Measurements from ENCODE around the gene ARFGAP1. TPM values are rescaled to one million over a fixed set of nuclear protein-coding genes. Genes with fewer than 3 reads are reported as not detected.

Gene ARFGAP1
- total and polyA plus RNA-seq, 5 donors from 2014 or later, result 17.9 to 123 (median 21.0) TPM

DNA sequence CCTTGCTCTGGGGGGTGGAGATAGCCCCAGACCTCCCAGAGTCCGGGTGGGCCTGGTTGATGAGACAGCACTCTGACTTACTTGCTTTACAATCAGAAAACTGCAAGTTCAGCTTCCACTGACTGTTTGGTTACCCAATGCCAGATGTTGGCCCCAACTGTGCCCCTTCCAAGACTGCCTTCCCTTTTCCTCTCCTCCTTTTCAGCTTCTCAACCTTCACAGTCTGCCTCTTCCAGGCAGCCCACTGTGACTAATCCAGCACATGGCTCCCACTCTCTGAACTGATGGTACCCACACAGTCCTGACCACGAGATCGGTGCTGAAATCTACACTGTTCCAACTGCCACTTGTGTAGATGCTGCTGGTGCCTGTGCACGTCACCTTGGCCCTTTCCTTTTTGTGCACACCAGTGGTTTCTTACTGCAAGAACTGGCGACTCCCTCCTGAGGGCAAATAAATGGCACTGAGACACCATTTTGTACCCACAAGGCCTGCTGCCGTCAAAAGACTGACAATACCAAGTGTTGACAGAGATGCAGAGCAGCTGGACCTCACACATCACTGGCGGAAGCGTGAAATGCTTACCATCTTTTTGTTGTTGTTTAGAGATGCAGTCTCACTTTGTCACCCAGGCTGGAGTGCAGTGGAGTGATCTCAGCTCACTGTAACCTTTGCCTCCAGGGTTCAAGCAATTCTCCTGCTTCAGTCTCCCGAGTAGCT, 1.8 kb upstream of the ARFGAP1 start:
- Histone ChIP-seq H3K4me3 (ENCODE audit: low read depth, low read length) (no peak overlapping the region), H3K27ac (ENCODE audit: insufficient read depth, low read length, poor library complexity, severe bottlenecking) (no peak overlapping the region), H3K27me3 (ENCODE audit: control insufficient read depth, insufficient read depth, low read length) (no peaks in the 10 kb centered on the region), H3K36me3 (ENCODE audit: control insufficient read depth, insufficient read depth, low read length) (no peaks in the 10 kb centered on the region), H3K9me3 (ENCODE audit: control insufficient read depth in 2 of 2, low read length in 2 of 2) (no peaks in the 10 kb centered on the region), H3K4me1 (ENCODE audit: control insufficient read depth, insufficient read depth, low read length, poor library complexity, severe bottlenecking) (peaks cover 21% of the 10 kb centered on the region)
- peaks cover 0 to 29% (median 26%) of the 10 kb centered on the region in 4 donors for H3K4me1 Mint-ChIP-seq
- H3K4me3 Mint-ChIP-seq, result peak overlapping the region in 3 of 4 donors; percentile 85 to 90 (median 86)
- H3K36me3 Mint-ChIP-seq, result no peaks in the 10 kb centered on the region
- no peaks in the 10 kb centered on the region for H3K9me3 Mint-ChIP-seq
- no peak for ATAC-seq (ENCODE audit: low read depth in 2 of 2)
- DNase-seq, result no peak
- H3K27ac Mint-ChIP-seq, result peak overlapping the region in 1 of 3 donors; percentile 31
- H3K27me3 Mint-ChIP-seq, result no peaks in the 10 kb centered on the region

DNA sequence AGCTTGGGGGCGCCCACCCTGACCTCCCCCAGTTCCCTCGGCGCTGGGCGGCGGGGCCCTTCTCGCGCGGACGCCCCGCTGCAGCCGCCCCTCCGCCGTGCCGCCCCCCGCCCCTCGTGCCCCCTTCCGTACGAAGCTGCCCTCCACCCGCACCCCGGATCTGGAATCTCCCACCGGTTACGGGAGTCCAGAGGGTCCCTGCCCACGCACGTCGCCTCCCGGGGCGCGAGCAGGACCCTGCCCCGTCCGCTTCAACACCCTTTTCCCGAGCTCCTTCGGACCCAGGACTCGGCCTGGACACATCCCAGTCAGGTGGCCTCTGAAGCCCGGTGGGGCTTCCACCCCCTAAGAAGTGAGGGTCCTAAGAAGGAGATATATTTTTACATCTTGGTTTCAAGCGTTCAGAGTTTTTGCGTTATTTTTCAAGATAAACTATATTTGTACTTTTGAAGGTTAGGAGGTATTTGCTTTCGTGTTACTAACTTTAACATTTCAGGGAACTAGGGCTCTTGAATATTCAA, 506 bp downstream of the ARFGAP1 start:
- ATAC-seq (ENCODE audit: low read depth in 2 of 2) (no peak), DNase-seq (no peak)
- H3K4me3 ChIP-seq (ENCODE audit: low read depth, low read length), result peak overlapping the region; percentile 84
- no peaks in the 10 kb centered on the region for H3K27me3 ChIP-seq (ENCODE audit: control insufficient read depth, insufficient read depth, low read length)
- H3K36me3 ChIP-seq (ENCODE audit: control insufficient read depth, insufficient read depth, low read length), result peaks cover 20% of the 10 kb centered on the region
- Mint-ChIP-seq H3K4me3 (peak overlapping the region; percentile 86 to 98 (median 91)), H3K4me1 (peaks cover 0 to 29% (median 26%) of the 10 kb centered on the region in 4 donors), H3K27ac (peak overlapping the region; percentile 74 to 94 (median 90)), H3K9me3 (no peaks in the 10 kb centered on the region), H3K27me3 (no peaks in the 10 kb centered on the region), H3K36me3 (no peaks in the 10 kb centered on the region)
- H3K4me1 ChIP-seq (ENCODE audit: control insufficient read depth, insufficient read depth, low read length, poor library complexity, severe bottlenecking), result peaks cover 21% of the 10 kb centered on the region
- no peaks in the 10 kb centered on the region for H3K9me3 ChIP-seq (ENCODE audit: control insufficient read depth in 2 of 2, low read length in 2 of 2)
- peak overlapping the region; percentile 51 for H3K27ac ChIP-seq (ENCODE audit: insufficient read depth, low read length, poor library complexity, severe bottlenecking)

DNA sequence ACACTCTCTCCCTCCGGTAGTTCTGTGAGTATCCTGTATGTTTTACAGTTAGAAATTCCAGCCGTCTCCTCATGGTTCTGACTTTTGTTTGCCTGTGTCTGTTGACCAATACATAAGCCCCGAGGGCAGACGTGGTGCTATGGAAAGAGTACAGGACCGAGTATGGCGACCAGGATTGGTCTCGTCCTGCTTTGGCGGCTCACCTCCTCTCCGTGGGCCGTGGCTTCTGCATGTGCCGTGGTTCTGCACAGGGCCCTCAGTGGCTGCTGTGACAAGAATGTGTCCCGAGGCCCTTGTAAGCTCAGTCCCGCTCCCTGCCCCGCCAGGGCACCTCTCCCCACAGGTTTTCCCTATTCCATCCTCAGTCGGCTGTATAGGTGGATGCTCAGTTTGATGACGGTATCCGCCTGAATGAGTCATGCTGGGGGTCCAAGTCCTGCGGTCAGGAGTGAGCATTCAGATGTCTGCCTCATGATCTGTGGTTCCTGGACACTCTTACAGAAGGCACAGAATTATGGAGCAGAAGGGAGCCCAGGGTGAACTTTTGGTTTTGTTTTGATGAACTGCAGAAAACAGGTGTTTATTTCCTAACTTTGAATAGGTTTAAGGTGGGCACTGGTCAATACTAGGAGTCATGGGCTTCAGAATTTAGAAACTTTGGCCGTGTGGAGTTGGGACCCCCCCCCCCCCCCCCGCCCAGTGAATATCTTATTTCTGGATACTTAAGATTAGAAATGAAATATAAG, 1.2 kb downstream of the ARFGAP1 start:
- Mint-ChIP-seq H3K36me3 (no peaks in the 10 kb centered on the region), H3K4me1 (peaks cover 0 to 29% (median 26%) of the 10 kb centered on the region in 4 donors), H3K9me3 (no peaks in the 10 kb centered on the region), H3K4me3 (peak overlapping the region; percentile 86 to 98 (median 91)), H3K27me3 (no peaks in the 10 kb centered on the region), H3K27ac (peak overlapping the region; percentile 79 to 94 (median 90))
- ATAC-seq (ENCODE audit: low read depth in 2 of 2) (no peak), DNase-seq (no peak)
- H3K27me3 ChIP-seq (ENCODE audit: control insufficient read depth, insufficient read depth, low read length), result no peaks in the 10 kb centered on the region
- peak overlapping the region; percentile 37 for H3K27ac ChIP-seq (ENCODE audit: insufficient read depth, low read length, poor library complexity, severe bottlenecking)
- H3K4me1 ChIP-seq (ENCODE audit: control insufficient read depth, insufficient read depth, low read length, poor library complexity, severe bottlenecking), result peaks cover 21% of the 10 kb centered on the region
- no peaks in the 10 kb centered on the region for H3K9me3 ChIP-seq (ENCODE audit: control insufficient read depth in 2 of 2, low read length in 2 of 2)
- peak overlapping the region; percentile 84 for H3K4me3 ChIP-seq (ENCODE audit: low read depth, low read length)
- H3K36me3 ChIP-seq (ENCODE audit: control insufficient read depth, insufficient read depth, low read length), result peaks cover 27% of the 10 kb centered on the region

DNA sequence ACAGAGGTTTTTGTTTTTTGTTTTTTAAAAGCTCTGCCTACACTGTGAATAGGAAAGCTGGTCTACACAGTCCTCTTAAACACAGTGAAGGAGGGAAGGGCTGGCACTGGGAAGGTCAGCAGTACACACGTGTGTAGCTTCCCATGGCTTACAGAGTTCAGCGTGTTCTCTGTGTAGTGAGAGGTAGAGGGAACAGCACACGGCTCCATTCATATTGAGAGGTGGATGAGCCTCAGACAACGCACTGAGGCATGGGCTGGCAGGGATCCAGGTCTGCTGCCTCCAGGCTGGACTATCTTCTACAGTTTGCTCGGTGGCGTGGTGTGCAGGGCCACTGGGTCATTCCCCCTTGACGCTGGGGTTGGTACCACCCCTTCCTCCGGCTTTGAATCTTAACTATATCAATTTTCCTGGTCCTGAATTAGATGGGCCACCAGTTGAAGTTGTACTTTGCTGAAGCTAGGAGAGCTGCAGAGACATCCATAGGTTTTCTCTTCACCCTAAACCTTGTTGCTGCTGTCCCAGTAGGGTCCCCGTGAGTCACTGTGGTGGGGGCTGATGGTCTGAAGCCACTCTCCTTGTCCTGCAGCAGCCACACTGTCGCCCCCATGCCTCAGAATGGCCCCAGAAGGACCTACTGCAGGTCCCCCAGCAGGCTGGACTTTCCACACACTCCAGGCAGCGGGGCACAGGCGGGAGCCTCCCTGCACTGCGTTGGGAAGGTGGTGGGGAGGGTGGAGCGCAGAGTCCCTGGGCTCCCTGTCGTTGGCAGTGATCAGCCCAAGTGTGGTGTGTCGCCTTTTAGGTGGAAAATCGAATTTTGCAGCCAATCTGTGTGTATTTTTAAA, 2.0 kb downstream of the ARFGAP1 start:
- no peaks in the 10 kb centered on the region for H3K27me3 ChIP-seq (ENCODE audit: control insufficient read depth, insufficient read depth, low read length)
- peak overlapping the region; percentile 66 to 86 (median 80) for H3K4me3 Mint-ChIP-seq
- no peaks in the 10 kb centered on the region for H3K36me3 Mint-ChIP-seq
- H3K27me3 Mint-ChIP-seq, result no peaks in the 10 kb centered on the region
- peaks cover 34% of the 10 kb centered on the region for H3K36me3 ChIP-seq (ENCODE audit: control insufficient read depth, insufficient read depth, low read length)
- peaks cover 21% of the 10 kb centered on the region for H3K4me1 ChIP-seq (ENCODE audit: control insufficient read depth, insufficient read depth, low read length, poor library complexity, severe bottlenecking)
- no peak overlapping the region for H3K27ac ChIP-seq (ENCODE audit: insufficient read depth, low read length, poor library complexity, severe bottlenecking)
- no peak overlapping the region for H3K27ac Mint-ChIP-seq
- ATAC-seq (ENCODE audit: low read depth in 2 of 2) (no peak), DNase-seq (no peak)
- H3K4me1 Mint-ChIP-seq, result peaks cover 0 to 29% (median 26%) of the 10 kb centered on the region in 4 donors
- H3K9me3 ChIP-seq (ENCODE audit: control insufficient read depth in 2 of 2, low read length in 2 of 2), result no peaks in the 10 kb centered on the region
- no peaks in the 10 kb centered on the region for H3K9me3 Mint-ChIP-seq
- H3K4me3 ChIP-seq (ENCODE audit: low read depth, low read length), result no peak overlapping the region

DNA sequence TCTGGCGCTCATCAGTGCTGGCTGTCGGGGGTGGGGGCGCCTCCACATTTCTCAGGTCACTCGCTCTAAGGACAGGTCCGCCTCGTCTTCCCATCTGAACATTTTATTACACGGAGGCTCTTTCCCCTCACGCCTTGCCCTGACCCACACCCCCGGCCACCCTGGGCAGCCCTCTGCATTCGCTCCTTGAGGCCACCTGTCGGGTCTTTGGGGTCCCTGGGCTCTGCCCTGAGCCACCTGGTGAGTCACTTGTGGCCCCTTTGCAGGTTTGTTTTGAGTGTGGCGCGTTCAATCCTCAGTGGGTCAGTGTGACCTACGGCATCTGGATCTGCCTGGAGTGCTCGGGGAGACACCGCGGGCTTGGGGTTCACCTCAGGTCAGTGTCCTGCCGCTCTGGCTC, 3.2 kb downstream of the ARFGAP1 start:
- Mint-ChIP-seq H3K4me1 (peaks cover 0 to 29% (median 25%) of the 10 kb centered on the region in 4 donors), H3K4me3 (peak overlapping the region in 2 of 4 donors; percentile 61 to 82), H3K27me3 (no peaks in the 10 kb centered on the region), H3K27ac (no peak overlapping the region), H3K9me3 (no peaks in the 10 kb centered on the region), H3K36me3 (peaks cover 4% of the 10 kb centered on the region)
- DNase-seq, result no peak
- H3K9me3 ChIP-seq (ENCODE audit: control insufficient read depth in 2 of 2, low read length in 2 of 2), result no peaks in the 10 kb centered on the region
- peaks cover 21% of the 10 kb centered on the region for H3K4me1 ChIP-seq (ENCODE audit: control insufficient read depth, insufficient read depth, low read length, poor library complexity, severe bottlenecking)
- no peak overlapping the region for H3K4me3 ChIP-seq (ENCODE audit: low read depth, low read length)
- H3K27ac ChIP-seq (ENCODE audit: insufficient read depth, low read length, poor library complexity, severe bottlenecking), result no peak overlapping the region
- ATAC-seq (ENCODE audit: low read depth in 2 of 2), result no peak
- peaks cover 39% of the 10 kb centered on the region for H3K36me3 ChIP-seq (ENCODE audit: control insufficient read depth, insufficient read depth, low read length)
- H3K27me3 ChIP-seq (ENCODE audit: control insufficient read depth, insufficient read depth, low read length), result no peaks in the 10 kb centered on the region

DNA sequence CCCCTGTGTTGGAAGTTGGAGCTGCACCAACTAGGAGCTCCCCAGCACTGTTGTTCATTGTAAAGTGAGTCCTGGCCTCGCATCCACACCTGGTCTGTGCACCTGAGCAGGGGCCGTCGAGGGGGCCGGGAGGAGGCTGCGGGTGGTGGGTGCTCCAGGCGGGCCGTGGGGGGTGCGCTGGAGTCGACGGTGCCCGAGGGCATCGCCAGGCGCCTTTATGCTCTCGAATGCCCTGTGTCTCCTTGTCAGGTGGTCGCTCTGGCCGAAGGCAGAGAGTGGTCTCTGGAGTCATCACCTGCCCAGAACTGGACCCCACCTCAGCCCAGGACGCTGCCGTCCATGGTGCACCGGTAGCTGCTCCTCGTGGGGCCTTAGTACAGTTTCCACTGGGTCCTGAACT, 4.3 kb downstream of the ARFGAP1 start:
- peaks cover 18% of the 10 kb centered on the region for H3K4me1 ChIP-seq (ENCODE audit: control insufficient read depth, insufficient read depth, low read length, poor library complexity, severe bottlenecking)
- Mint-ChIP-seq H3K27me3 (no peaks in the 10 kb centered on the region), H3K9me3 (no peaks in the 10 kb centered on the region), H3K27ac (no peak overlapping the region), H3K36me3 (peaks cover 4% of the 10 kb centered on the region), H3K4me3 (peak overlapping the region in 1 of 4 donors; percentile 82), H3K4me1 (peaks cover 0 to 23% (median 18%) of the 10 kb centered on the region in 4 donors)
- H3K4me3 ChIP-seq (ENCODE audit: low read depth, low read length), result no peak overlapping the region
- H3K27me3 ChIP-seq (ENCODE audit: control insufficient read depth, insufficient read depth, low read length), result no peaks in the 10 kb centered on the region
- no peak for ATAC-seq (ENCODE audit: low read depth in 2 of 2)
- peaks cover 39% of the 10 kb centered on the region for H3K36me3 ChIP-seq (ENCODE audit: control insufficient read depth, insufficient read depth, low read length)
- H3K27ac ChIP-seq (ENCODE audit: insufficient read depth, low read length, poor library complexity, severe bottlenecking), result no peak overlapping the region
- H3K9me3 ChIP-seq (ENCODE audit: control insufficient read depth in 2 of 2, low read length in 2 of 2), result no peaks in the 10 kb centered on the region
- DNase-seq, result no peak
